ENCODE results near the gene AMDHD2. TPM values are rescaled to one million over a fixed set of nuclear protein-coding genes. Genes with fewer than 3 reads are reported as not detected.

AMDHD2 gene
- total RNA-seq, 2 donors from 2014 or later: 189 to 206 TPM

DNA sequence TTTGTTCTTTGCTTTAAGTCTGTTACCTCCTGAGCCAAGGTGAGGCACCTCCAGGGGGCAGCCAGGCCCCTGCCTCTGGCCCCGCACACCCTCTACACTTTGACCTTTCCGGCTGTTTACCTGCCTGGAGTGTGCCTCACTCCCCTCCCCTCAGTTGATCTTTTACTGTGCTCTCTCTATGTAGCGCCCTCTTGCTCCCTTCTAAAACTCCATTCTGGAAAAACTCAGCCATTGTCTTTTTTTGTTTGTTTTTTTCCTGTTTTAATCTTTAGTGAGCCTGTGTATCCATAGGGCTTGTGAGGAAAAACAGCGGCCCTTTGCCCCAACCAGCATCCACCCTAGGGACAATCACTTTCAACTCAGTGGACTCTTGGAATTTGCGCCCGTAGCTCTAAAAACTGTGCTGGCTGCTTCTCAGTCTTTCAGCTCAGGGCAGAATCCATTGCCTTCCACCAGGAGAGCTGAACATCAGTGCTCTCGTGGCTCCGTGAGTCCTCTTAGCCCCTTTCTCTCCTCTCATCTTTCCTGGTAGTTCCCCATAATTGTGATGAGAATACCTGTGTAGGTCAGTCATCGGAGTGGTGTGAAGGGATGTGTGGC, 4.3 kb downstream of the AMDHD2 start:
- Mint-ChIP-seq H3K27ac (peak overlapping the region; percentile 47), H3K27me3 (no peaks in the 10 kb centered on the region), H3K4me3 (no peak overlapping the region), H3K36me3 (ENCODE audit: low read depth) (peaks cover 7% of the 10 kb centered on the region), H3K4me1 (peaks cover 17% of the 10 kb centered on the region)
- ATAC-seq (no peak), DNase-seq (no peak)
- H3K9me3 ChIP-seq (ENCODE audit: control insufficient read depth, low read length, poor library complexity, severe bottlenecking): no peaks in the 10 kb centered on the region

DNA sequence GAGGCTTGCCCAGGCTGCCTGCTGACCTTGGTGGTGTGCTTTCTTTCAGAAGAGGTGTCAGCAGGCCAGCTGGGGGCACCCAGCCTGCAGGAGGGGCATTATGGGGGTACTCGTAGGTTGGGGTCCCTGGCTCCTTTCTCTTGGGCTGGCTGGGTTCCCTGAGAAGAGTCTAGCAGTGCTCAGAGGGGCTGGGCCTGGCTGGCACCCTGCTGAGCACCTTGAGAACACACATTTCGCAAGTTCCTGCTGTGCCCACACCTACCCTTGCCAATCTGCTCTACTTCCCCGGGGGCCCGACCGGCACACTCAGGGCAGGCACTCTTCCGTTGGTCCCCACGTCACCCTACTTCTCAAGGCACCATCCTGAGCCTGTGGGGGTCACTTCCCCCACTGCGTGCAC, 6.0 kb downstream of the AMDHD2 start:
- peaks cover 5% of the 10 kb centered on the region for H3K36me3 Mint-ChIP-seq (ENCODE audit: low read depth)

DNA sequence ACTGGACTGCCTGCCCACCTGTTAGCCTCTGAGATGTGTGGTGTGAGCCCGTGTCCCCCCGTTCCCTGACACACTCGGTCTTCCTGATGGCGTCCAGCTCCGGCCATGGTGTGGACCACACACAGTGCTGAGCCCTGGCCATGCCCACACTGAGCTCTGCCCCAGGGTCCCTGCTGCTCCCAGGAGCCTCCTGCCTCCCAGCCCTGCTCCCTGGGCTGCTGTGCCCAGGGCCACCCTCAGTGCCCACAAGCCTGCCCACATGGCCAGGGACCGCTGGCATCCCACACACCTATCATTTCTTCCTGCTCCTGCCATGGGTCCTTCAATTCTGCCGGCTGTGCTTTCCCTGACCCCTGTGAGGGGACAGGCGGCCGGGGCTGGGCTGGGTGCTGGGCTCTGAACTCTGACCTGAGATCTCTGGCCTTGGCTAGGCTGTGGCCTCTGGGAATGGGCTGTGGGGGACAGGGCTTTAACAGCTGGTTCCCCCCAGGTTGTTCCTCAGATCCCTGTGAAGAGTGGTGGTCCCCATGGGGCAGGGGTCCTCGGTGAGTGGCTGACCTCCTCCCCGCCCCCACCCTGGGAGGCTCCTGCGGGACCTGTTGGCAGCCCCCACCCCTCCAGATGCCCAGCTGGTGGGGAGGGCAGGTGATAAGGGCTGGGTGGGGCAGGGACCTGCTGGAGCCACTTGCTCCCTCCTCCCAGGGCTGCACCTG, 7.1 kb downstream of the AMDHD2 start:
- no peak for ATAC-seq
- peaks cover 5% of the 10 kb centered on the region for H3K36me3 Mint-ChIP-seq (ENCODE audit: low read depth)
- H3K4me1 Mint-ChIP-seq: peaks cover 15% of the 10 kb centered on the region
- no peaks in the 10 kb centered on the region for H3K9me3 ChIP-seq (ENCODE audit: control insufficient read depth, low read length, poor library complexity, severe bottlenecking)
- no peak overlapping the region for H3K27ac Mint-ChIP-seq
- no peak for DNase-seq
- H3K4me3 Mint-ChIP-seq: peak overlapping the region; percentile 61
- H3K27me3 Mint-ChIP-seq: no peaks in the 10 kb centered on the region

More for the DNA sequence above, 6.0 kb downstream of the AMDHD2 start:
- H3K9me3 ChIP-seq (ENCODE audit: control insufficient read depth, low read length, poor library complexity, severe bottlenecking): no peaks in the 10 kb centered on the region
- ATAC-seq: no peak
- Mint-ChIP-seq H3K27me3 (no peaks in the 10 kb centered on the region), H3K4me3 (no peak overlapping the region), H3K27ac (no peak overlapping the region), H3K4me1 (peaks cover 14% of the 10 kb centered on the region)
- peak in 1 of 3 donors; percentile 1 for DNase-seq

DNA sequence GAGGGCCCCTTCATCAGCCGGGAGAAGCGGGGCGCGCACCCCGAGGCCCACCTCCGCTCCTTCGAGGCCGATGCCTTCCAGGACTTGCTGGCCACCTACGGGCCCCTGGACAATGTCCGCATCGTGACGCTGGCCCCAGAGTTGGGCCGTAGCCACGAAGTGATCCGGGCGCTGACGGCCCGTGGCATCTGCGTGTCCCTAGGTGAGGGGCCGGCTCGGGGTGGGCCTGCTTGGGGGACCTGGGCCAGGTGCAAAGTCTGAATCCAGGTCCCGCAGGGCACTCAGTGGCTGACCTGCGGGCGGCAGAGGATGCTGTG, 7.6 kb downstream of the AMDHD2 start:
- Mint-ChIP-seq H3K36me3 (ENCODE audit: low read depth) (peaks cover 7% of the 10 kb centered on the region), H3K27ac (no peak overlapping the region), H3K4me1 (peaks cover 20% of the 10 kb centered on the region), H3K4me3 (no peak overlapping the region), H3K27me3 (no peaks in the 10 kb centered on the region)
- no peaks in the 10 kb centered on the region for H3K9me3 ChIP-seq (ENCODE audit: control insufficient read depth, low read length, poor library complexity, severe bottlenecking)
- ATAC-seq (no peak), DNase-seq (no peak)

DNA sequence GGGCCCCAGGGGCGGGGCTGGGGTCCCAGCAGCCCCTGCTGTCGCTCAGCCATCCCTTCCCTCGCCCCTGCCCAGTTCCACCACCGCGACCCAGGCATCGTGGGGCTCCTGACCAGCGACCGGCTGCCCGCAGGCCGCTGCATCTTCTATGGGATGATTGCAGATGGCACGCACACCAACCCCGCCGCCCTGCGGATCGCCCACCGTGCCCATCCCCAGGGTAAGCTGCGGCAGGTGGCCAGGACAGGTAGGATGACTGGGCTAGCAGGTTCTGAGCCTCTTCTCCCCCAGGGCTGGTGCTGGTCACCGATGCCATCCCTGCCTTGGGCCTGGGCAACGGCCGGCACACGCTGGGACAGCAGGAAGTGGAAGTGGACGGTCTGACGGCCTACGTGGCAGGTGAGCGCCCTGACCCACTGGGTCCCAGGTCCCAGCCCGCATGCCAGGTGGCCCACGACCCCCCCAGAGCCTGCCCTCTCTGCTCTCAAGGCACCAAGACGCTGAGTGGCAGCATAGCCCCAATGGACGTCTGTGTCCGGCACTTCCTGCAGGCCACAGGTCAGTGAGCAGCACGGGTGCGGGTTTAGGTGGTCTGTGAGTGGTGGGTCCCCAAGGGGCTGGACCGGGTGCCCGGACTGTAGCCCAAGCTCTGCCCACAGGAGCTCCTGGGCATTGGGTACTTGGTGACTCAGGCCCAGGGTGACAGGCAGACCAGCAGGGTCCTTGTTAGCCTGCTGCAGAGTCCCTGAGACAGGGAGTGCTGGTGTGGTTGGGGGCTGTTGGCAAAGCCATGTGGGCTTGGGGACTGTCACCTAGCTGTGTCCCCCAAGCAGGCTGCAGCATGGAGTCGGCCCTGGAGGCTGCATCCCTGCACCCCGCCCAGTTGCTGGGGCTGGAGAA, 8.2 kb downstream of the AMDHD2 start:
- ATAC-seq (no peak), DNase-seq (no peak)
- no peaks in the 10 kb centered on the region for H3K27me3 Mint-ChIP-seq
- peaks cover 22% of the 10 kb centered on the region for H3K4me1 Mint-ChIP-seq
- H3K4me3 Mint-ChIP-seq: peak overlapping the region; percentile 21
- no peak overlapping the region for H3K27ac Mint-ChIP-seq
- no peaks in the 10 kb centered on the region for H3K9me3 ChIP-seq (ENCODE audit: control insufficient read depth, low read length, poor library complexity, severe bottlenecking)
- H3K36me3 Mint-ChIP-seq (ENCODE audit: low read depth): peaks cover 7% of the 10 kb centered on the region

DNA sequence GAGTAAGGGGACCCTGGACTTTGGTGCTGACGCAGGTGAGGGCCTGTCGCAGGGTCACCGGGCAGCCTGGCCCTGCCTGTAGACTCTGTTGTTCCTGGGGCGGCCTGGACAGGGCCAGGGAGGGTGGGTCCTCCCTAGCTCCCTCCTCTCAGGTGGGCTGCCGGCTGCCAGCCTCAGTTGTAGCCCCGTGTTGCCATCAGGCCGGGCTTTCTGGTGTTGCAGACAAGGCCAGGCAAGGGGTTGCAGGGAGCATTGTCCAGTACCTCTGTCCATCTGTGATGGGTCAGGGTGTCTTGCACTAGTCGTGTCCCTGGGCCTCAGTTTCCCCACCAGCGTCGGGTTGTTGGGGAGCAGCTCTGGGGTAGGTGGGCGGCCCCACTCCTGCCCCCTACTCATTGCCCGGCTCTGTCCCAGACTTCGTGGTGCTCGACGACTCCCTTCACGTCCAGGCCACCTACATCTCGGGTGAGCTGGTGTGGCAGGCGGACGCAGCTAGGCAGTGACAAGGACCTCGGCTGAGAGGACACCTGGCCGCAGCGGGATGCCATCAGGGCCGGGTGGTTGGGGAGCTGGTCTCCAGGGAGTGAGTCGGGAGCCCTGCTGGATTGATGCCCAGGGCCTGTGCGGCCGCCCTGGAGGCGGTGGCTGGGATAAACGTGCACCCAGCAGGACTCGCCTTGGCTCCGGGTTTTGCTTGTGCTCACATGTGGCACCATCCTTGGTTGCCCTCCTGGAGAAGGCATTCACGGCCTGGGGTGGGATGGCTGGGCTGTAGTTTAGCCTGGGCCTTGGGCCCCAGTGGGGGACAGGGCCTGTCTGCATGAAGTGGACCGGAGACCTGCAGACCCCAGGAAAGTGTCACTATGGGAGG, 9.1 kb downstream of the AMDHD2 start:
- H3K4me1 Mint-ChIP-seq: peaks cover 21% of the 10 kb centered on the region
- H3K36me3 Mint-ChIP-seq (ENCODE audit: low read depth): peaks cover 5% of the 10 kb centered on the region
- peak overlapping the region; percentile 39 for H3K4me3 Mint-ChIP-seq
- H3K27ac Mint-ChIP-seq: peak overlapping the region; percentile 96
- no peaks in the 10 kb centered on the region for H3K9me3 ChIP-seq (ENCODE audit: control insufficient read depth, low read length, poor library complexity, severe bottlenecking)
- ATAC-seq: no peak
- no peak for DNase-seq
- no peaks in the 10 kb centered on the region for H3K27me3 Mint-ChIP-seq

DNA sequence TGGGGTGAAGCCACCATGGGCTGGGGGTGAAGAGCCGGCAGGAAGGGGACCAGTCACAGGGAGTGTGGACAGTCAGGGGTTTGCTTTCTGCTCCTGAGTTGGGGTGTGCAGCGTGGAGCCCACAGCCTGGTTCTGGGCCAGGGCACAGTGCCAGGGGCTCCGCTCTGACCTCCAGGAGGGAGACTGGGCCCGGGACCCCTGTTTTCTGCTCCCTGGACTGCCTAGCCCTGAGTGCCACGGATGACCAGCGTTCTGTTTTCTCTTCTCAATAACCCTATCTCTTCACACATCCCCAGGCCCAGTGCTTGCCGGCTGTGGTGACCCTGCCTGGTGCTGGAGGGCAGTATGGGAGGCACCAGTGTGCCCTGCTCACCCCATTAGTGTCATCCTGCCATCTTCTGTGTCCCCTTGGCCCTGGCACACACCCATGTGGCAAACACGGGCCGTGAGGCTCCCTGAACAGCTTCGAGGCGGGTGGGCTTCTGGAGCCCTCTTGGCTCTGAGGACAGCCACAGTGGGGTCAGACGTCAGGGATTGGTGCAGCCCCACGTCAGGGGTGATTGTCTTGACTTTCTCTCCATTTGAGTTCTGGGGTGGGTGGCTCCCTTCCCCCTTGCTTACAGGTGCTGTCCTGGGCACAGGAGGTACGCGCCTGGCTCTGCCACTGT, 9.9 kb downstream of the AMDHD2 start:
- Mint-ChIP-seq H3K27me3 (no peaks in the 10 kb centered on the region), H3K4me1 (peaks cover 17% of the 10 kb centered on the region), H3K4me3 (peak overlapping the region; percentile 39), H3K27ac (peak overlapping the region; percentile 96), H3K36me3 (ENCODE audit: low read depth) (peaks cover 4% of the 10 kb centered on the region)
- H3K9me3 ChIP-seq (ENCODE audit: control insufficient read depth, low read length, poor library complexity, severe bottlenecking): no peaks in the 10 kb centered on the region
- ATAC-seq: no peak
- DNase-seq: no peak

DNA sequence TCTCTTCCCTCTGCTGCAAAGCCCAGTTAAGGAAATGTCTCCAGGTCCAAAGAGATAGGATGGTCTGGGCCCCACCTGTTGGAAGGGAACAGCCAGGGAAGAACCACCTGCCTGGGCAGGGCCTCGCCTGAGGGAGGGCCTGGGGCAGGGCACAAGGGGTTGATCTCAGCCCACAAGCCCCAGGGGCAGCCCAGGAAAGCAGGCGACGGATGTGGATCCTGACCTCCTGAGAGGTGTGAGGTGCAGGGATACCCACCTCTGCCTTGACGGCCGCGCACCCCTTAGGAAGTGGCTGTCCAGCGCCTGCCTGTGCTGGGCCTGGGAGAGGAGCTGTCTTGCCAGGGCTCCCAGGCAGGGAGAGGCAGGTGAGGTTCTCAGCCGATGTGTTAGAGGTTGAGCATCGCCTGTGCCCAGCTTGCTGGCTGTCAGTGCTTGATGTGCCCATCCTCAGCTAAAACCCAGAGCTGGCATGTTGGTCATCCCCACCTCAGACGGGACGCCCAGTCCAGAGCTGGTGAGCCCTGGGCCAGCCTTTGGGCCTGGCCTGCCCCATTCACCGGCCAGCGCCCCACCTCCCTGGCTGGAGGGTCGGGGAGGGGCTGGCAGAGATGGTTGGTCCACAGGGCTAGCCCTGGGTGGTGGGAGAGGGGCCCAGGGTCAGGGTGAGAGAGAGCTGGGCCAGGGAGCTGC, 10.6 kb downstream of the AMDHD2 start:
- H3K27me3 Mint-ChIP-seq: no peaks in the 10 kb centered on the region
- H3K4me3 Mint-ChIP-seq: peak overlapping the region; percentile 97
- H3K27ac Mint-ChIP-seq: peak overlapping the region; percentile 96
- ATAC-seq (no peak), DNase-seq (no peak)
- H3K9me3 ChIP-seq (ENCODE audit: control insufficient read depth, low read length, poor library complexity, severe bottlenecking): no peaks in the 10 kb centered on the region
- H3K36me3 Mint-ChIP-seq (ENCODE audit: low read depth): peaks cover 4% of the 10 kb centered on the region
- H3K4me1 Mint-ChIP-seq: peaks cover 17% of the 10 kb centered on the region

DNA sequence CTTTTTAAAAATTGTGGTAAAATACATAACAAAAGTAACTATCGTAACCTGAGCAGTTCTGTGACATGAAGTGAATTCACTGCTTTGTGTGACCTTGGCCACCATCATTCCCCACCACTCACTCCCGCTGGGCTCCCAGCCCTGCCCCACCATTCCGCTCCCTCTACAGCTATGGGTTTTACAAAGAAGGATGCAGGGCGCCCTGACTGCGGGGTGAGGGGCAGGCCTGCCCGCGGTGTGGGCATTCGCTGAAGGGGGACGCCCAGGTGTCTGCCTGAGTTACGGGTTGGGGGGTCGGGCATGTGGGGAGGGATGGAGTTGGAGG, 11.2 kb downstream of the AMDHD2 start, which contains the start of gene CEMP1:
CEMP1 (minus strand) TSS at position 38 of the 325 bp plus-strand sequence. CDS start 335 bp downstream, outside the sequence.
- H3K4me1 Mint-ChIP-seq: peaks cover 17% of the 10 kb centered on the region
- peak within 1 kb of the TSS; percentile 96 for H3K27ac Mint-ChIP-seq
- no peaks in the 10 kb centered on the region for H3K27me3 Mint-ChIP-seq
- no peak for ATAC-seq
- H3K36me3 Mint-ChIP-seq (ENCODE audit: low read depth): peaks cover 2% of the 10 kb centered on the region
- no peaks in the 10 kb centered on the region for H3K9me3 ChIP-seq (ENCODE audit: control insufficient read depth, low read length, poor library complexity, severe bottlenecking)
- peak within 1 kb of the TSS; percentile 97 for H3K4me3 Mint-ChIP-seq
- peak in 1 of 3 donors; percentile 20 for DNase-seq

DNA sequence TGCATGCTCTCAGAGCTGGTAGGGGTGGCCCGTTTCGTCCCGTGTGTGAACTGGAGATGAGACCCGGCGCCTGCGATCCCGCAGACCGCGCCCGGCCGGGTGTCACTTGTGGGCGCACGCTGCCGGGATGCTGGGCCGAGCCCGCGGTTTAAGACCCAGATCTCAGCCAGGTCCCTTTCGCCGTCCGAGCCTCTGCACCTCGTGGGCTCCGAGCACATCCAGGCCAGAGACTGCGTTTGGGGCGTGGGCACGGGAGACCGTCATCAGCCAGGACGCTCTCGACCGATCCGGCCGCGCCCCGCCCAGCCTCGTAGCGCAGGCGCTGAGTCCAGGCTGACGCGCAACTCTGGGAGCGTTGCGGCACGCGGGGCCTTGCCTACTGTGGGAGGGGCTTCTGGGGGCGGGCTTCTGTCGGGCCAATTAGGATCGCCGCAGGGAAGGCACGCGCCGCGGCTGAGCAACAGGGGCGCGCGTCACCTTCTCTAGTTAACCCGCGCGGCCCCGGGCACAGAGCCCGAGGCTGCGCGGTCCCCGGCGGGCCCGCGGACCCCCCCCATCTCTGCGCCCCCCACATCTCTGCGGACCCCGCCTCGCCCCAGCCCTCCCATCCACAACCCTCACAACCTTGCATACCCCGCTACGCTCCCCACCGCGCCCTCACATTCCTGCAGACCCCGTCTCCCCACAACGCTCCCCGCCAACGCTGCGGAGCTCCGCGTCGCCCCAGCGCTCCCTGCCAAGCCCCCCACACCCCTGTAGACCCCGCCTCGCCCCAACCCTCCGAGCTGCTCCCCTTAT, 11.7 kb downstream of the AMDHD2 start:
- H3K9me3 ChIP-seq (ENCODE audit: control insufficient read depth, low read length, poor library complexity, severe bottlenecking): no peaks in the 10 kb centered on the region
- Mint-ChIP-seq H3K4me3 (peak overlapping the region; percentile 97), H3K36me3 (ENCODE audit: low read depth) (peaks cover 2% of the 10 kb centered on the region), H3K27me3 (no peaks in the 10 kb centered on the region), H3K4me1 (peaks cover 17% of the 10 kb centered on the region), H3K27ac (peak overlapping the region; percentile 96)
- DNase-seq (peak; percentile 95), ATAC-seq (peak; percentile 91)

DNA sequence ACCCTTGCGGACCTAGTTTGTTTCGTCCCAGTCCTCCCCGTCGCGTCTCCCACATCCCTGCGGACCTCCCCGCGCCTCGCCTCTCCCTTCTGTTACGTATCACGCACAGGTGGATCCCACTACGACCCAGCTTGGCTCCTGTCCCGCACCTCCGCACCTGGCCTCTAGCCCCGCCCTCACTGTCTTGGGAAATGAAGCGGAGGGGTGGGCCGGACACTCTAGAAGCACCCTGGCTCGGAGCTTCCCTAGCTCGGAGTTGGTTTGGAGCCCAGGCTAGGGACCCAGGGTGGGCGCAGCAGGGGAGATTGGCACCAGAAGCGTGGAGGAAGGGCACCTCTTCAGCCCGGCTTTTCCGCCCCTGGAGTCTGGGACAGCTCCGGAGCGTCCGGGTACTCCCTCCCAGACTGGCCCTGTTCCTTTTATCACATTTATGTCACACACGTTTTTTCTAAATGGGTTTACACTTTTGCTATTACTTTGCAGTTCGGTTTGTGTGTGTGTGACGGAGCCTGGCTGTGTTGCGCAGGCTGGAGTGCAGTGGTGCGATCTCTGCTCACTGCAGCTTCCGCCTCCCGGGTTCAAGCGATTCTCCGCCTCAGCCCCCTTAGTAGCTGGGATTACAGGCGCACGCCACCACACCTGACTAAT, 12.4 kb downstream of the AMDHD2 start:
- Mint-ChIP-seq H3K27me3 (no peaks in the 10 kb centered on the region), H3K4me3 (peak overlapping the region; percentile 97), H3K4me1 (peaks cover 21% of the 10 kb centered on the region), H3K36me3 (ENCODE audit: low read depth) (peaks cover 2% of the 10 kb centered on the region), H3K27ac (peak overlapping the region; percentile 96)
- no peaks in the 10 kb centered on the region for H3K9me3 ChIP-seq (ENCODE audit: control insufficient read depth, low read length, poor library complexity, severe bottlenecking)
- peak; percentile 29 for ATAC-seq
- DNase-seq: peak in 2 of 3 donors; percentile 37 to 51
